GM20431 (cell line): ENCODE measurements around the gene CST9.
"Not testable (repeated sequence)": the region's sequence is repeated elsewhere in the genome, so short reads cannot be mapped to it uniquely, and the experiment has no call there.

Source experiments
- in situ Hi-C: fragments of 300-500 bp; cut with MseI, MboI; formaldehyde crosslinking; loops from one replicate; pipeline ENCODE4 v1.15.0; 2020; ENCODE audit warnings: low sequenced_read_pairs; ENCODE audit not compliant: unreplicated experiment

CST9 gene

DNA sequence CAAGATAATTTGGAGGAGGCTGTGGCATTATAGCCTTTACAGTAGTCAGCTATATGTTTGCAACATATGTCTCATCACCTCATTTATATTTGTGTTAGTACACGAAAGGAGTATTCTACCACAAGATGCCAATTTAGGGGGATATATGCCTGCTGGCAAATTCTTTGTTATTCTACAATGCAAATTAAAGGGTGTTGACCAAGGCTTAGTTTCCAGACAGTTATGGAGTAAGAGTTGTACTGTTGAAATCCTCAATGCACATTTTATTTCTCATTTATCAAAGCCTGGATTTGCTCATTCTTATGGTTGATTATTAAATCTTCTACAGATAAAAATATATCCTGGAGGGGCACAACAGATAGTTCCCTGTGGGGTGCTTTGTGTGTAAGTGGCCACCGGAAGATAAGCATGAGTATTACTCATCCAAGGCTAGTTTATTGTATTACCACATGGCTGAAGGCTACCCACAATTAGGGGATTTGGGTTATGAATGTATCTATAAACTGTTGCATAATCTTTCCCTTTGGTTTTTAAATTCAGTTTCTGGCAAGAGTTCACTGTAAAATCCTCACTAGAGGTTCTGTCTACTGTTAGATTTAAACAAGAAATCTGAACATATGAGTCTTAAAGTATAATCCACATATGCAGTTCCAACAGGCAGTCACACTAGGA is 9.0 kb downstream of the CST9 start:
- in situ Hi-C loops: no loop called here

- in situ Hi-C loops: no loop called here
Observed at GRCh38 chr20:23595941-23596340, 9.8 kb downstream of the CST9 start.

DNA sequence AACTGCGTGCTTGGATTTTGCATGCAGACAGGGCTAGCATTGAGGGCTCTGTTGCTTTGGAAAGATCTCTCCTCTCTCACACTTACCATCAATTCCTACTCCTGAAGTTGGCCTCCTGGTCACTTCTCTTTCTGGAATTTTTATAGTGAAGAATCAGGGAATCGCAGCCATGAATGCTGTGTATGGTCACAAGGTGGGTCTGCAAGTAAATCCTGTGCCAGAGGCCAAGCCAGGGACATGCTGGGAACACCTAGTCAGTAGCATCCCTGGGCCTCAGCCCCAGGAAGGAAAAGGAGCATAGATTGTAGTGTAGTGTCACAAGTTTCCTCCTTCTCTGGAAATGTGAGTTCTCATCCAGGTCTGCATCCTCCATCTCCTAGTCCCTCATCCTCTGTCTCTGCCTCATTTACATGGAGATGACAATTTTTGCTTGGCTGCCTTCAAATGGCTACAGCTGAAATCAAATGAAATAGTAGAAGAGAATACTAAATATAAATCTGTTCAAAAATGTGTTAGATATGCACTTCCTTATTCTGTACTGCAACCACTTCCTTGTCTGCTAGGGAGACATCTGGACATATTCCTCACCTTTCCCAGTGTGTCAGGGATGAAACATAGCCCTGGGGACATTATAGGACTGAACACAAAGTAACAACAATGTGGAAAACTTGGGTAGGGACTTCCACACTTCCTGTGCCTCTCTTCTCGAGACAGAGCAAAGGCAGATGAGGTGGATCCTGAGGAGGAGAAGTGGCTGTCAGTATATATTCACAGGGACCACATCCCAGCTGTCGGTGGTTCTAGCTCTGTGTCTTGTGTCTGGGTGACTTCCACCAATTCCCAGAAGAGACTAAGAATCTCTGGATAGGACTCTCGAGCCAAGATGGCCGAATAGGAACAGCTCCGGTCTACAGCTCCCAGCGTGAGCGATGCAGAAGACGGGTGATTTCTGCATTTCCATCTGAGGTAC is 17.0 kb downstream of the CST9 start:
- in situ Hi-C loops: no loop called here

GRCh38 chr20:23587631-23588030 is 18.1 kb downstream of the CST9 start:
- in situ Hi-C loops: no loop called here

- in situ Hi-C loops: no loop called here
Observed at GRCh38 chr20:23586735-23587525, 18.8 kb downstream of the CST9 start.

DNA sequence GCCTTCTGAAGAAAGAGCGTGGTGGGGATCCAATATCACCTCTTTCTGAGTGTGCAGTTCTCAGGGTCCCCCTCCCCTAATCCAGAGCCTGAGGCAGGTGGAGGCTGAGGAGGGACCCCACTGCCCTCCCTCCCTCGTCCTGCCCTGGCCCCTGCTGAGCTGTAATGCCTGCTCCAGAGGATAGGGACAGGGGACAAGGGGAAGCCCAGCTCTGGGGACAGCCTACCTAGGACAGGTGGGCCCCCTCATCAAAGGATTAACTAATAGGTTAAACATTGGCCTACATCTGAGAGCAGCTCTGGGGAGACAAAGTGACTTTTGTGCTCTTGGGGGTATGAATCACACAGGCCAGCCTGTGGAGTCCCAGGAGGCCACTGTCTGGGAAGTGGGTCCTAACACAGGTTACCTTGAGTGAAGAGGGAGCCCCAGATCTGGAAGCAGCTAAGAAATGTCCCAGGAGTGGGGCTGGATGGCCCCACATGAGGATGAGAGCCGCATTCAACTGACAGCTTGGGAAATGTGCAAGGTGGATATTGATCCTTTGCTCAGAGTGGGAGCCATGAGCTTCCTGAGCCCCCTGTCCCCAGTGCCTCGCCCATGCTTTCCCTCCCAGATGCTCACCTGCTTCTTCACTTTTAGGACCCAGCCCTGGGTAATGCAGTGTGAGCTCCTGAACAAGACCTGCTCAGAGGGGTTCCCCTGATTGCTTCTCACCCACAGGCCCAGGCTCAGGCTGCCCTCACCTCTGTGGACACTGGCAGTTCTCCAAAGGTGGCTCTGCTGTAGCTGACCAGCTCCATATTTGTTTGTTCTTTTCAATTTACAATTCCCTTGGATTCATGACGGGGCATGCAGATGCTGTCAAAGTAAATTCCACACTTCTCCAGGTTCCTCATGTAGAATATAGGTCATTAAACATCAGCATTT is 19.6 kb downstream of the CST9 start:
- in situ Hi-C loops: no loop called here

DNA sequence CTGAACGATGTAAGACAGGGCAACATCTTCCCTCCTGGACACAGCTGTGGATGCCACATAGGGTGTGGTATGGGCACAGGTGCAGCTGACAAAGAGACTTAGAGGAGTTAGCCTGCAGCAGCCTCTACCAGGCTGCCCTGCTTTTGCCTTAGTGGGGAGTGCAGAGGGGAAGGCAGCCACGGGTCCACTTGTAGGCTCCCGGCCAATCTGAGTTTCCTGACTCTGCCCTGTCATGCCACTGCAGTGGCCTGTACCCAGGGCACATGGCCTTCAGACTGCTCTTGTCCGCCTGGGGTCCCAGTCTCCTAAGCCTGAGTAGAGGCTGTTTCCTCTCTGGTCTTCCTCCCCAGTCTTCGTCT is 20.3 kb downstream of the CST9 start:
- in situ Hi-C loops: no loop called here

GRCh38 chr20:23584434-23585199 is 21.1 kb downstream of the CST9 start:
- in situ Hi-C loops: no loop called here

DNA sequence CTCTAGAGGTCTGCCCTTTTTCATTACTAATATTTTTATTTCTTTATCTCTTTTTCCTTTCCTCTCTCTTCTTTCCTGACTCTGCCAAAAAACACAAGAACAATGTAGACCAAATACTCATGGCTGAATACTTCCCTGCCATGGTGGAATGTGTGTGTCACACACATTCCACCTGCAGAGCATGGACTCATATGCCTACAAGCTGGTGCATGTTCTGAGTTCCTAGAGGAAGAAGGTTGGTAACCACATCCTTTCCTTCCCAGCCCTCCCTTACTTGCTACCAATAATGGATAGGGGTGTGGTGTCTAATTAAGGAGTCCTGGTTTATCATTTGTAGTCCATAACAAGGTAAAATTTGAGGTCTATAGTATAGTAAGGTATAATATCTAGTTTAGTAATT is 22.2 kb downstream of the CST9 start:
- in situ Hi-C loops: no loop called here

- in situ Hi-C loops: no loop called here
Observed at GRCh38 chr20:23582293-23582692, 23.4 kb downstream of the CST9 start.

DNA sequence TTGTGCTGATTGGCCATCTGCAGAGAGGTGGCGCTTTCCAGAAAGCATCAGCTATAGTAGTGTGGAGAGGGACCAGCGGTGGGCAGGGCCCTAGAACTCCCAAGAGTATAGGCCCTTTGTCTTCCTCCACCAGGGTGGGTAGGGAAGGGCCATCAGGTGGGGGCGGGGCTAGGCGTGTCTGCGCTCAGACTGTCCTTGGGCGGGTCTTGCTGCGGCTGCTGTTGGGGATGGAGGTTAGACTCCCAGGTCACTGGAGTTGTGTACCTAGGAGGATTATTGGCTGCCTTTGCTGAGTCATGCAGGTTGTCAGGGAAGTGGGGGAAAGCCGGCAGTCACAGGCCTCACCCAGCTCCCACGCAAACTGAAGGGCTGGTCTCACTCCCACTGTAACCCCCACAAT is 23.9 kb downstream of the CST9 start:
- in situ Hi-C loops: not testable (repeated sequence)

DNA sequence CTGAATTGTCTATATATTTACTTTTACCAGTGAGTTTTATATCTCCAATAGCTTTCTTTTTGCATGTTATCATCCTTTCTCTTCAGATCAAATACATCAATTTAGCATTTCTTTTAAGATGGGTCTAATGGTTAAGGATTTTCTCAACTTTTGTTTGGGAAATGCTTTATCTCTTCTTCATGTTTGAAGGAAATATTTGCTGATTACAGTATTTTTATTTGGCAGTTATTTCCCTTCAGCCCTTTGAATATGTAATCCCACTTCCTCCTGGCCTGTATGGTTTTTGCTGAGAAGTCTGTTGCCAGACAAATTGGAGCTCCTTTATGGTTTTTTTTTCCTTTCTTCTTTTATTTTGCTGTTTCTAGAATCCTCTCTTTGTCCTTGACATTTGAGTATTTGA is 30.7 kb downstream of the CST9 start:
- in situ Hi-C loops: no loop called here

GRCh38 chr20:23570178-23570760 is 35.4 kb downstream of the CST9 start:
- in situ Hi-C loops: no loop called here

DNA sequence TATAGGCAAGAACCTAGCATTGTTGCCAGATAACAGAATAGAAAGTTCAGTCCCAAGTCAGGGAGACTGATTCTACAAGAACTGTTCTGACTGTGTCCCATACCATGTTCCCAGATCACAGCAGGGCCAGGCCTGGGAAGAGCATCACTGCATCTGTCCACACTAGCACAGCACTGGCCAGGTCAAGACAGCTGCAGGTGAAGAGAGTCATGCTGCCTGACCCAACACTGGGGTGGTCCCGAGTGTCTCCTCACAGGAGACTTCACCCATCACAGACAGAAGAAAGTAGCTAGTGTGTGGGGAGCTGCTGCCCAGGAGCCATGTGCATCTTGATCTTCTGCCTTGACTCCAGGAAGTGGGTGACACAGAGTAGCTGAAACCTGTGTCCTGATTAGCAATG is 36.1 kb downstream of the CST9 start:
- in situ Hi-C loops: no loop called here

GRCh38 chr20:23568971-23569330 is 36.8 kb downstream of the CST9 start:
- in situ Hi-C loops: no loop called here

GRCh38 chr20:23568320-23568970 is 37.3 kb downstream of the CST9 start, which contains the start of gene CST9L:
Gene CST9L (minus strand): TSS chr20:23568484. CDS start chr20:23568450, 34 bp downstream.
- in situ Hi-C loops: no loop called here

- in situ Hi-C loops: no loop called here
Observed at GRCh38 chr20:23566199-23566932, 39.4 kb downstream of the CST9 start.
